ENCODE measurements around the gene GLI1.

GLI1 gene

GRCh38 chr12:57474430-57474829 is 14.8 kb downstream of the GLI1 start:
- no peak overlapping the region for H3K4me3 ChIP-seq (ENCODE audit: low read depth, low read length, poor library complexity, severe bottlenecking)
- no peaks in the 10 kb centered on the region for H3K79me2 ChIP-seq (ENCODE audit: insufficient read depth, low read length)
- H3K36me3 ChIP-seq (ENCODE audit: insufficient read depth, low read length): no peaks in the 10 kb centered on the region; the same call in 1 of the 2 replicates
- H3K27ac ChIP-seq (ENCODE audit: low read depth, low read length, poor library complexity, severe bottlenecking): no peak overlapping the region
- H3K9me3 ChIP-seq (ENCODE audit: low read length): no peaks in the 10 kb centered on the region
- H3K9me2 ChIP-seq (ENCODE audit: low read depth, low read length): no peaks in the 10 kb centered on the region
- H3K9ac ChIP-seq (ENCODE audit: low read length): no peak overlapping the region
- no peaks in the 10 kb centered on the region for H3F3A ChIP-seq (ENCODE audit: insufficient read depth, low read length)
- H3K27me3 ChIP-seq (ENCODE audit: insufficient read depth, low read length): no peaks in the 10 kb centered on the region
- no peak overlapping the region for H3K4me2 ChIP-seq (ENCODE audit: low read length)
- H3K4me1 ChIP-seq (ENCODE audit: insufficient read depth, low read length, severe bottlenecking): peaks cover 35% of the 10 kb centered on the region
- TF ChIP-seq EZH2 (IDR thresholded peaks at IDR 0.05; ENCODE audit: borderline replicate concordance, low read length): no peak
- TF ChIP-seq CTCF (IDR thresholded peaks at IDR 0.05; ENCODE audit: low read length): no peak
- H4K20me1 ChIP-seq (ENCODE audit: insufficient read depth, low read length): no peaks in the 10 kb centered on the region
- H2AFZ ChIP-seq (ENCODE audit: low read length): no peak overlapping the region

- no peaks in the 10 kb centered on the region for H4K20me1 ChIP-seq (ENCODE audit: insufficient read depth, low read length)
- H3K9me2 ChIP-seq (ENCODE audit: low read depth, low read length): no peaks in the 10 kb centered on the region
- no peaks in the 10 kb centered on the region; the same call in 1 of the 2 replicates for H3K36me3 ChIP-seq (ENCODE audit: insufficient read depth, low read length)
- no peak overlapping the region for H3K9ac ChIP-seq (ENCODE audit: low read length)
- H2AFZ ChIP-seq (ENCODE audit: low read length): no peak overlapping the region
- H3K4me1 ChIP-seq (ENCODE audit: insufficient read depth, low read length, severe bottlenecking): peaks cover 39% of the 10 kb centered on the region
- no peaks in the 10 kb centered on the region for H3K9me3 ChIP-seq (ENCODE audit: low read length)
- no peaks in the 10 kb centered on the region for H3K79me2 ChIP-seq (ENCODE audit: insufficient read depth, low read length)
- H3K27ac ChIP-seq (ENCODE audit: low read depth, low read length, poor library complexity, severe bottlenecking): no peak overlapping the region
- H3K4me2 ChIP-seq (ENCODE audit: low read length): no peak overlapping the region
- TF ChIP-seq CTCF (IDR thresholded peaks at IDR 0.05; ENCODE audit: low read length): no peak
- no peak for TF ChIP-seq EZH2 (IDR thresholded peaks at IDR 0.05; ENCODE audit: borderline replicate concordance, low read length)
- no peaks in the 10 kb centered on the region for H3F3A ChIP-seq (ENCODE audit: insufficient read depth, low read length)
- H3K4me3 ChIP-seq (ENCODE audit: low read depth, low read length, poor library complexity, severe bottlenecking): no peak overlapping the region
- H3K27me3 ChIP-seq (ENCODE audit: insufficient read depth, low read length): no peaks in the 10 kb centered on the region
These were observed 15.3 kb downstream of the GLI1 start for GRCh38 chr12:57474862-57475261.

GRCh38 chr12:57475271-57476161 is 15.9 kb downstream of the GLI1 start:
- H3F3A ChIP-seq (ENCODE audit: insufficient read depth, low read length): no peaks in the 10 kb centered on the region
- H2AFZ ChIP-seq (ENCODE audit: low read length): no peak overlapping the region
- TF ChIP-seq EZH2 (IDR thresholded peaks at IDR 0.05; ENCODE audit: borderline replicate concordance, low read length): no peak
- TF ChIP-seq CTCF (IDR thresholded peaks at IDR 0.05; ENCODE audit: low read length): no peak
- no peaks in the 10 kb centered on the region for H4K20me1 ChIP-seq (ENCODE audit: insufficient read depth, low read length)
- H3K9me3 ChIP-seq (ENCODE audit: low read length): no peaks in the 10 kb centered on the region
- no peak overlapping the region for H3K27ac ChIP-seq (ENCODE audit: low read depth, low read length, poor library complexity, severe bottlenecking)
- peaks cover 46% of the 10 kb centered on the region for H3K4me1 ChIP-seq (ENCODE audit: insufficient read depth, low read length, severe bottlenecking)
- no peaks in the 10 kb centered on the region for H3K27me3 ChIP-seq (ENCODE audit: insufficient read depth, low read length)
- H3K9ac ChIP-seq (ENCODE audit: low read length): no peak overlapping the region
- no peaks in the 10 kb centered on the region for H3K79me2 ChIP-seq (ENCODE audit: insufficient read depth, low read length)
- H3K4me3 ChIP-seq (ENCODE audit: low read depth, low read length, poor library complexity, severe bottlenecking): peak overlapping the region; percentile 57
- H3K4me2 ChIP-seq (ENCODE audit: low read length): peak overlapping the region; percentile 74
- H3K36me3 ChIP-seq (ENCODE audit: insufficient read depth, low read length): no peaks in the 10 kb centered on the region; the same call in 1 of the 2 replicates
- H3K9me2 ChIP-seq (ENCODE audit: low read depth, low read length): no peaks in the 10 kb centered on the region
